HCT116 (cell line): ENCODE measurements around the gene COA3. TPM values are rescaled to one million over a fixed set of nuclear protein-coding genes. Genes with fewer than 3 reads are reported as not detected.

ENCODE experiments used
- ATAC-seq: fragments of 200-7000 bp; cut with Tn5 transposase; 2 replicates; pipeline ENCODE4 v1.9.1; 2020; ENCODE audit warnings: mild to moderate bottlenecking, moderate library complexity
- BruUV-seq: library from RNA; stranded (reverse); fragments of 400-500 nt; replicated peaks from 2 replicates; lab custom pipeline; 2021; lab: Mats Ljungman, UMichigan
- CTCF ChIA-PET: fragments of 300-600 bp; sonication (Branson Sonifier 250); formaldehyde crosslinking; loops from one replicate; lab custom pipeline; 2021; ENCODE audit warnings: antibody characterized with exemption; lab: Charles Lee
- POLR2A ChIA-PET: fragments of 300-600, 350-600 bp; sonication (Branson Sonifier 250); formaldehyde crosslinking; loops from one replicate; lab custom pipeline; 2021; ENCODE audit warnings: antibody characterized with exemption; lab: Charles Lee
- RAD21 ChIA-PET, 2 experiments: fragments of 300-600 bp; sonication (Branson Sonifier 250); formaldehyde crosslinking; loops; one replicate each; lab custom pipeline; 2023; ENCODE audit warnings: low total read pairs in 2 of 2; ENCODE audit not compliant: uncharacterized antibody in 2 of 2, unreplicated experiment in 2 of 2, low non-redundant PET in 1 of 2; lab: Charles Lee
- DNase-seq: peaks from one replicate; pipeline ENCODE4 v3.0.0-alpha.2; 2010; ENCODE audit warnings: low read depth, low spot score
- H2AFZ ChIP-seq: fragments of 200-600 bp; shearing (Covaris generic), sonication (generic); 2 replicates; pipeline ENCODE4 v1.6.1; 2017; ENCODE audit warnings: low read depth, mixed run types, mixed read lengths, antibody characterized with exemption, low read length; ENCODE audit not compliant: poor library complexity, severe bottlenecking
- H3K27ac ChIP-seq: 2 replicates; pipeline ENCODE4 v1.5.1; 2012; ENCODE audit warnings: low read depth, low read length
- H3K27me3 ChIP-seq: fragments of 200-600 bp; sonication (generic); 2 replicates; pipeline ENCODE4 v1.6.1; 2016; ENCODE audit warnings: mixed run types, low read length, mixed read lengths; ENCODE audit not compliant: insufficient read depth
- H3K36me3 ChIP-seq, 2 experiments: fragments of 200-500 bp in 1 of 2; fragments of 200-600 bp in 1 of 2; sonication (Bioruptor generic) in 1 of 2; sonication (generic) in 1 of 2; 2 replicates each; pipeline versions ENCODE4 v1.5.1 to v1.6.1; 2014 to 2016; ENCODE audit warnings: low read length in 2 of 2, inconsistent platforms in 1 of 2, mixed read lengths in 1 of 2, mixed run types in 1 of 2; ENCODE audit not compliant: insufficient read depth in 2 of 2, control insufficient read depth in 1 of 2
- H3K4me1 ChIP-seq, 2 experiments: fragments of 200-600 bp in 1 of 2; sonication (generic) in 1 of 2; 2 replicates each; pipeline versions ENCODE4 v1.5.1 to v1.6.1; 2012 to 2017; ENCODE audit warnings: low read length in 2 of 2, inconsistent platforms in 1 of 2, mild to moderate bottlenecking in 1 of 2, mixed read lengths in 1 of 2, mixed run types in 1 of 2, moderate library complexity in 1 of 2; ENCODE audit not compliant: insufficient read depth in 2 of 2, control insufficient read depth in 1 of 2
- H3K4me2 ChIP-seq: fragments of 200-600 bp; sonication (generic); 2 replicates; pipeline ENCODE4 v1.6.1; 2017; ENCODE audit warnings: mixed run types, low read length, mixed read lengths
- H3K4me3 ChIP-seq, 2 experiments: fragments of 200-600 bp in 1 of 2; sonication (generic) in 1 of 2; replicated peaks in 1 of 2; 2 replicates each; pipeline ENCODE4 v1.5.1; 2011 to 2016; ENCODE audit warnings: low read length in 2 of 2, control low read depth in 1 of 2, low read depth in 1 of 2, mild to moderate bottlenecking in 1 of 2, mixed read lengths in 1 of 2, mixed run types in 1 of 2
- H3K79me2 ChIP-seq: fragments of 200-600 bp; sonication (generic); 2 replicates; pipeline ENCODE4 v1.6.1; 2017; ENCODE audit warnings: mild to moderate bottlenecking, mixed run types, low read length, moderate library complexity, mixed read lengths; ENCODE audit not compliant: insufficient read depth
- H3K9ac ChIP-seq: fragments of 200-600 bp; sonication (generic); 2 replicates; pipeline ENCODE4 v1.6.1; 2016; ENCODE audit warnings: low read length, mixed read lengths
- H3K9me2 ChIP-seq: fragments of 200-600 bp; sonication (generic), shearing (Covaris generic); 2 replicates; pipeline ENCODE4 v1.6.1; 2017; ENCODE audit warnings: mixed run types, mild to moderate bottlenecking, moderate library complexity; ENCODE audit not compliant: insufficient read depth
- H3K9me3 ChIP-seq, 2 experiments: fragments of 200-500 bp in 1 of 2; fragments of 200-600 bp in 1 of 2; sonication (Bioruptor generic) in 1 of 2; sonication (generic) in 1 of 2; 2 replicates each; pipeline ENCODE4 v1.6.1; 2014 to 2017; ENCODE audit warnings: low read length in 2 of 2, mixed read lengths in 2 of 2, inconsistent platforms in 1 of 2, low read depth in 1 of 2, mild to moderate bottlenecking in 1 of 2, mixed run types in 1 of 2, moderate library complexity in 1 of 2; ENCODE audit not compliant: control insufficient read depth in 1 of 2, insufficient read depth in 1 of 2
- H4K20me1 ChIP-seq: fragments of 200-600 bp; sonication (generic), shearing (Covaris generic); 2 replicates; pipeline ENCODE4 v1.6.1; 2017; ENCODE audit warnings: mixed run types, mild to moderate bottlenecking, moderate library complexity; ENCODE audit not compliant: insufficient read depth
- FOSL1 ChIP-seq: IDR thresholded peaks from 2 replicates; pipeline ENCODE4 v1.6.1; 2012; ENCODE audit warnings: low read depth
- SP1 ChIP-seq: IDR thresholded peaks from 2 replicates; pipeline ENCODE4 v1.6.1; 2012; ENCODE audit warnings: low read depth
- YY1 ChIP-seq: IDR thresholded peaks from 2 replicates; pipeline ENCODE4 v1.6.1; 2011; ENCODE audit warnings: low read length, low read depth, moderate library complexity, mild to moderate bottlenecking; ENCODE audit not compliant: insufficient replicate concordance; ENCODE audit errors: extremely low read depth
- ZFX ChIP-seq: fragments of 450-650 bp; IDR thresholded peaks from 2 replicates; pipeline ENCODE4 v1.6.1; 2017
- intact Hi-C: fragments of 100-400 bp; cut with micrococcal nuclease; formaldehyde crosslinking; loops from 2 replicates; pipeline ENCODE4 v1.10.0; 2022
- total RNA-seq: library from RNA; stranded (reverse); gene quantifications from one replicate; pipeline ENCODE4 v1.2.1, GENCODE V29; 2021; ENCODE audit not compliant: unreplicated experiment

The COA3 gene
- total RNA-seq, 1 experiment from 2014 or later: 37.1 TPM

- Histone ChIP-seq H3K4me1 (peaks cover 12 to 19% of the 10 kb centered on the region in 2 experiments; a peak in 3 of 4 replicates), H3K9ac (peak overlapping the region; percentile 98), H3K9me3 (no peaks in the 10 kb centered on the region), H3K79me2 (peaks cover 40% of the 10 kb centered on the region), H3K9me2 (no peaks in the 10 kb centered on the region), H4K20me1 (no peaks in the 10 kb centered on the region), H3K4me3 (peak overlapping the region; percentile 89 to 93), H3K36me3 (peaks cover 2 to 18% of the 10 kb centered on the region in 2 experiments; a peak in 2 of 4 replicates), H3K4me2 (peak overlapping the region; percentile 92), H3K27ac (peak overlapping the region; percentile 80), H3K27me3 (no peaks in the 10 kb centered on the region), H2AFZ (peak overlapping the region; percentile 60)
- peak; percentile 45 for ATAC-seq
- TF ChIP-seq ZFX (no peak), FOSL1 (no peak)
- BruUV-seq: no TSS peak
- CTCF ChIA-PET: interaction anchor here (0.9 to 1.9 kb wide), 3 partner anchors 8 to 254 kb away, joined by 3 to 6 read pairs (median 4); partner anchors contain the start of gene BECN1
- no peak for DNase-seq
- POLR2A ChIA-PET: interaction anchor here (1.5 to 1.8 kb wide), 2 partner anchors 8 to 97 kb away, joined by 3 to 7 read pairs; partner anchors contain the start of gene BECN1
- RAD21 ChIA-PET: no interaction called here
- intact Hi-C loops: no loop called here
These were observed 33.9 kb upstream of the COA3 start for GRCh38 chr17:42832213-42832933.

GRCh38 chr17:42830971-42831370 is 32.5 kb upstream of the COA3 start:
- no peaks in the 10 kb centered on the region for H3K27me3 ChIP-seq
- DNase-seq: no peak
- H3K9me3 ChIP-seq: no peaks in the 10 kb centered on the region
- no peak overlapping the region for H2AFZ ChIP-seq
- ChIA-PET RAD21 (no interaction called here), CTCF (no interaction called here), POLR2A (no interaction called here)
- intact Hi-C loops: no loop called here
- H3K4me2 ChIP-seq: no peak overlapping the region
- peaks cover 12 to 19% of the 10 kb centered on the region in 2 experiments; a peak in 3 of 4 replicates for H3K4me1 ChIP-seq
- H3K36me3 ChIP-seq: peaks cover under 1 to 10% of the 10 kb centered on the region in 2 experiments; a peak in 1 of 4 replicates
- H3K4me3 ChIP-seq: no peak overlapping the region
- H3K27ac ChIP-seq: no peak overlapping the region
- no TSS peak for BruUV-seq
- H3K9me2 ChIP-seq: no peaks in the 10 kb centered on the region
- no peak for TF ChIP-seq YY1
- no peak for TF ChIP-seq SP1
- no peak for ATAC-seq
- no peaks in the 10 kb centered on the region for H4K20me1 ChIP-seq
- H3K79me2 ChIP-seq: peaks cover 28% of the 10 kb centered on the region
- no peak overlapping the region for H3K9ac ChIP-seq
